Effector memory CD4-positive, alpha-beta T cell (primary cell): ENCODE measurements around the gene SLC15A3.

Experiments
- DNase-seq, 3 donors: peaks; one replicate each; pipeline ENCODE4 v3.0.0-alpha.2; 2020
- H3K27ac ChIP-seq: 2 replicates; pipeline ENCODE4 v1.7.0; 2013; ENCODE audit warnings: mild to moderate bottlenecking, low read length, moderate library complexity; ENCODE audit not compliant: insufficient read depth, poor library complexity, severe bottlenecking
- H3K27me3 ChIP-seq: replicated peaks from 2 replicates; pipeline ENCODE4 v1.7.0; 2013; ENCODE audit warnings: mild to moderate bottlenecking, low read length; ENCODE audit not compliant: insufficient read depth, control insufficient read depth, poor library complexity, severe bottlenecking
- H3K36me3 ChIP-seq: 2 replicates; pipeline ENCODE4 v1.7.0; 2013; ENCODE audit warnings: mild to moderate bottlenecking, low read length, moderate library complexity; ENCODE audit not compliant: control insufficient read depth, insufficient read depth
- H3K4me1 ChIP-seq: 2 replicates; pipeline ENCODE4 v1.7.0; 2013; ENCODE audit warnings: low read length, mild to moderate bottlenecking; ENCODE audit not compliant: control insufficient read depth, insufficient read depth, poor library complexity, severe bottlenecking
- H3K4me3 ChIP-seq: 2 replicates; pipeline ENCODE4 v1.7.0; 2013; ENCODE audit warnings: low read length, low read depth, mild to moderate bottlenecking; ENCODE audit not compliant: insufficient read depth, poor library complexity, severe bottlenecking
- H3K9me3 ChIP-seq: 2 replicates; pipeline ENCODE4 v1.7.0; 2013; ENCODE audit warnings: mild to moderate bottlenecking, low read length, moderate library complexity; ENCODE audit not compliant: control insufficient read depth

Gene SLC15A3

GRCh38 chr11:60887556-60887955 lies 64.4 kb downstream of the SLC15A3 start:
- DNase-seq: no peak
- Histone ChIP-seq H3K27me3 (no peaks in the 10 kb centered on the region), H3K4me1 (no peaks in the 10 kb centered on the region), H3K36me3 (peaks cover 21% of the 10 kb centered on the region), H3K4me3 (no peak overlapping the region), H3K27ac (no peak overlapping the region), H3K9me3 (no peaks in the 10 kb centered on the region)
